Measurements from ENCODE around the gene NFE2L2.

DNA sequence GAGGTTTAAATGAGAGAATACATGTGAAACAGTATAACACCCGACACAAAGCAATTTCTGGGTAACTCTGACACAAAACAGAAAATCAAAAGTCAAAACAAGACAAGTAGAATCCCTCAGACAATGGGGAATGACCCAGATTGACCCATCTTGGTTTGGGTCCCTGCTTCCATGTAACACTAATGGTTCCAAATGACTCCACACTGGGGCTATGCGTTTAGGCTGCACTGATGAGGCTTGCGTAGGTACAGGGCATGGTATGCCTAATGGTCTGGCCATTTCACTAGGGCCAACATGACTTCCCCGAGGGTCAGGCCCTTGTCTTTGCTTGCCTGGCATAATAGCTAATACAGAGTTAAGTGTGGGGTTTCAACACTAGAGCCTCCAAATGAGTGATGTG lies 27.2 kb upstream of the NFE2L2 start:
- no peak for TF ChIP-seq EZH2phosphoT487 (IDR thresholded peaks at IDR 0.05; ENCODE audit: insufficient read depth, low read depth)
- TF ChIP-seq EZH2 (IDR thresholded peaks at IDR 0.05; ENCODE audit: insufficient read depth, poor library complexity, severe bottlenecking), result no peak
